ENCODE measurements around the gene EVI5L. TPM values are rescaled to one million over a fixed set of nuclear protein-coding genes. Genes with fewer than 3 reads are reported as not detected.

EVI5L gene
- total RNA-seq, 1 experiment from 2014 or later = 6.4 TPM

DNA sequence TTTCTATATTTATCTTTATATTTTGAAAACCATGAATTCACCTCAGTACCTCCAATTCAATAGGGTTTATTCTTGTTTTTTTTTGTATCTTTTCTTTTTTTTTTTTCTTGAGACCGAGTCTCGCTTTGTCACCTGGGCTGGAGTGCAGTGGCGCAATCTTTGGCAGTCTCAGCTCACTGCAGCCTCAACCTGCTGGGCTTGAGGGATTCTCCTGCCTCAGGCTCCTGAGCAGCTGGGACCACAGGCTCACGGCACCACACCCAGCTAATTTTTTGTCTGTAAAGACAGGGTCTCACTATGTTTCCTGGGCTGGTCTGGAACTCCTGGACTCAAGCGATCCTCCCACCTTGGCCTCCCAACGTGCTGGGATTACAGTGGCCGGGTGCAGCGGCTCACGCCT, 23.1 kb upstream of the EVI5L start:
- CTCF ChIA-PET = no interaction called here
- in situ Hi-C loops (cut with HindIII; ENCODE audit: low pct_unique_long_range_greater_than_20kb, low sequenced_read_pairs) = no loop called here
- Histone ChIP-seq H3K27me3 (ENCODE audit: control insufficient read depth, insufficient read depth, low read length) (no peaks in the 10 kb centered on the region), H3K27ac (ENCODE audit: low read length) (no peak overlapping the region), H3K36me3 (ENCODE audit: control insufficient read depth, insufficient read depth, low read length) (no peaks in the 10 kb centered on the region), H3K4me3 (ENCODE audit: low read depth in 2 of 2, low read length in 2 of 2) (no peak overlapping the region), H3K4me1 (ENCODE audit: control insufficient read depth, insufficient read depth, low read length) (no peaks in the 10 kb centered on the region), H3K9me3 (ENCODE audit: control insufficient read depth, insufficient read depth, low read depth, low read length) (no peaks in the 10 kb centered on the region)
- intact Hi-C loops (cut with micrococcal nuclease; ENCODE audit: unreplicated experiment) = loop anchor here (10.0 kb wide), 1 partner anchor 242 kb away; no protein-coding TSS in a partner anchor
- no peak for DNase-seq (ENCODE audit: low read depth, low spot score)
- TF ChIP-seq TCF7L2 (IDR thresholded peaks at IDR 0.05; ENCODE audit: low read depth, low read length) = no peak
- BruUV-seq (replicated peaks) = no TSS peak
- ATAC-seq = no peak
- POLR2A ChIA-PET = no interaction called here

DNA sequence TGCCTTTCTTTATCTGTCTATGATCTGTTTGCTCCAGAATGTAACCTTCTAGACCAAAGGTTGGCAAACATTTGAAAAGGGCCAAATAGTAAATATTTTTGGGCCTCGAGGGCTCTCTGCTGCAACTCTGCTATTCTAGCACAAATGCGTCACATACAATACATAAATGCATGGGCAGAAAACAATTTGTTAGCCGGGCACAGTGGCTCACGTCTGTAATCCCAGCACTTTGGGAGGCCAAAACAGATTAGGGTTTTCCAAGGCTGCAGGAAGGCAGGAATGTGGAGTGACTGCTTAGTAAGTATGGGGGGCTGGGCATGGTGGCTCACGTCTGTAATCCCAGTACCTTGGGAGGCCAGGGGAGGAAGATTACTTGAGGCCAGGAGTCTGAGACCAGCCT, 21.9 kb upstream of the EVI5L start:
- TF ChIP-seq SIN3A (IDR thresholded peaks at IDR 0.05; ENCODE audit: borderline replicate concordance, insufficient read depth, low read depth, low read length) = no peak
- TF ChIP-seq, protein P1, sequence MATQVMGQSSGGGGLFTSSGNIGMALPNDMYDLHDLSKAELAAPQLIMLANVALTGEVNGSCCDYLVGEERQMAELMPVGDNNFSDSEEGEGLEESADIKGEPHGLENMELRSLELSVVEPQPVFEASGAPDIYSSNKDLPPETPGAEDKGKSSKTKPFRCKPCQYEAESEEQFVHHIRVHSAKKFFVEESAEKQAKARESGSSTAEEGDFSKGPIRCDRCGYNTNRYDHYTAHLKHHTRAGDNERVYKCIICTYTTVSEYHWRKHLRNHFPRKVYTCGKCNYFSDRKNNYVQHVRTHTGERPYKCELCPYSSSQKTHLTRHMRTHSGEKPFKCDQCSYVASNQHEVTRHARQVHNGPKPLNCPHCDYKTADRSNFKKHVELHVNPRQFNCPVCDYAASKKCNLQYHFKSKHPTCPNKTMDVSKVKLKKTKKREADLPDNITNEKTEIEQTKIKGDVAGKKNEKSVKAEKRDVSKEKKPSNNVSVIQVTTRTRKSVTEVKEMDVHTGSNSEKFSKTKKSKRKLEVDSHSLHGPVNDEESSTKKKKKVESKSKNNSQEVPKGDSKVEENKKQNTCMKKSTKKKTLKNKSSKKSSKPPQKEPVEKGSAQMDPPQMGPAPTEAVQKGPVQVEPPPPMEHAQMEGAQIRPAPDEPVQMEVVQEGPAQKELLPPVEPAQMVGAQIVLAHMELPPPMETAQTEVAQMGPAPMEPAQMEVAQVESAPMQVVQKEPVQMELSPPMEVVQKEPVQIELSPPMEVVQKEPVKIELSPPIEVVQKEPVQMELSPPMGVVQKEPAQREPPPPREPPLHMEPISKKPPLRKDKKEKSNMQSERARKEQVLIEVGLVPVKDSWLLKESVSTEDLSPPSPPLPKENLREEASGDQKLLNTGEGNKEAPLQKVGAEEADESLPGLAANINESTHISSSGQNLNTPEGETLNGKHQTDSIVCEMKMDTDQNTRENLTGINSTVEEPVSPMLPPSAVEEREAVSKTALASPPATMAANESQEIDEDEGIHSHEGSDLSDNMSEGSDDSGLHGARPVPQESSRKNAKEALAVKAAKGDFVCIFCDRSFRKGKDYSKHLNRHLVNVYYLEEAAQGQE (IDR thresholded peaks at IDR 0.05; ENCODE audit: insufficient read depth in 1 of 2, low read depth in 2 of 2, low read length in 1 of 2) = no peak
- TF ChIP-seq TCF7L2 (IDR thresholded peaks at IDR 0.05; ENCODE audit: low read depth, low read length) = no peak
- TF ChIP-seq, protein P2, sequence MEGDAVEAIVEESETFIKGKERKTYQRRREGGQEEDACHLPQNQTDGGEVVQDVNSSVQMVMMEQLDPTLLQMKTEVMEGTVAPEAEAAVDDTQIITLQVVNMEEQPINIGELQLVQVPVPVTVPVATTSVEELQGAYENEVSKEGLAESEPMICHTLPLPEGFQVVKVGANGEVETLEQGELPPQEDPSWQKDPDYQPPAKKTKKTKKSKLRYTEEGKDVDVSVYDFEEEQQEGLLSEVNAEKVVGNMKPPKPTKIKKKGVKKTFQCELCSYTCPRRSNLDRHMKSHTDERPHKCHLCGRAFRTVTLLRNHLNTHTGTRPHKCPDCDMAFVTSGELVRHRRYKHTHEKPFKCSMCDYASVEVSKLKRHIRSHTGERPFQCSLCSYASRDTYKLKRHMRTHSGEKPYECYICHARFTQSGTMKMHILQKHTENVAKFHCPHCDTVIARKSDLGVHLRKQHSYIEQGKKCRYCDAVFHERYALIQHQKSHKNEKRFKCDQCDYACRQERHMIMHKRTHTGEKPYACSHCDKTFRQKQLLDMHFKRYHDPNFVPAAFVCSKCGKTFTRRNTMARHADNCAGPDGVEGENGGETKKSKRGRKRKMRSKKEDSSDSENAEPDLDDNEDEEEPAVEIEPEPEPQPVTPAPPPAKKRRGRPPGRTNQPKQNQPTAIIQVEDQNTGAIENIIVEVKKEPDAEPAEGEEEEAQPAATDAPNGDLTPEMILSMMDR (IDR thresholded peaks at IDR 0.05) = no peak
- Histone ChIP-seq H3K9me3 (ENCODE audit: control insufficient read depth, insufficient read depth, low read depth, low read length) (no peaks in the 10 kb centered on the region), H3K27me3 (ENCODE audit: control insufficient read depth, insufficient read depth, low read length) (no peaks in the 10 kb centered on the region), H3K36me3 (ENCODE audit: control insufficient read depth, insufficient read depth, low read length) (no peaks in the 10 kb centered on the region), H3K4me3 (ENCODE audit: low read depth in 2 of 2, low read length in 2 of 2) (no peak overlapping the region), H3K27ac (ENCODE audit: low read length) (no peak overlapping the region), H3K4me1 (ENCODE audit: control insufficient read depth, insufficient read depth, low read length) (no peaks in the 10 kb centered on the region)
- no TSS peak for BruUV-seq (replicated peaks)
- ATAC-seq = no peak
- CTCF ChIA-PET = no interaction called here
- DNase-seq (ENCODE audit: low read depth, low spot score) = no peak
- intact Hi-C loops (cut with micrococcal nuclease; ENCODE audit: unreplicated experiment) (loop anchor here (10.0 kb wide), 1 partner anchor 243 kb away; no protein-coding TSS in a partner anchor), in situ Hi-C loops (cut with HindIII; ENCODE audit: low pct_unique_long_range_greater_than_20kb, low sequenced_read_pairs) (no loop called here)
- POLR2A ChIA-PET = no interaction called here

DNA sequence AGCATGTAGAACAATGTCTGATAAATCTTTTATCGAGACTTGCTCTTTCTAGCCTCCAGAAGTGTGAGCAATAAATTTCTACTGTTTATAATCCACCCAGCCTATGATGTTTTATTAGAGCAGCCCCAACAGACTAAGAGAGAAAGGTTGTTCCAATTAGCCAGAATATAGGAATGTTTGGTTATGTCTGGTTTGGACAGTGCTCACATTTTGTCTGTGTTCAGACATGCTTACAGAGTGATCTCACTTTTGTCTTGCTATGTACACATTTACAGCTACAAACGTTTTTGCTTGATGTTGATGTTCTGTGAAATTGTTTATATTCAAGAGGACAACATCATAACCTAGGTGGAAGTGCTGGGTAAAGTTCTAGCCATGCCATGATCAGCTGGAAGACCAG, 18.0 kb upstream of the EVI5L start:
- no peaks in the 10 kb centered on the region for H3K9me3 ChIP-seq (ENCODE audit: control insufficient read depth, insufficient read depth, low read depth, low read length)
- intact Hi-C loops (cut with micrococcal nuclease; ENCODE audit: unreplicated experiment) (no loop called here), in situ Hi-C loops (cut with HindIII; ENCODE audit: low pct_unique_long_range_greater_than_20kb, low sequenced_read_pairs) (no loop called here)
- H3K27ac ChIP-seq (ENCODE audit: low read length) = no peak overlapping the region
- no peaks in the 10 kb centered on the region for H3K4me1 ChIP-seq (ENCODE audit: control insufficient read depth, insufficient read depth, low read length)
- H3K27me3 ChIP-seq (ENCODE audit: control insufficient read depth, insufficient read depth, low read length) = no peaks in the 10 kb centered on the region
- no peaks in the 10 kb centered on the region for H3K36me3 ChIP-seq (ENCODE audit: control insufficient read depth, insufficient read depth, low read length)
- no peak for ATAC-seq
- DNase-seq (ENCODE audit: low read depth, low spot score) = no peak
- BruUV-seq (replicated peaks) = no TSS peak
- TF ChIP-seq, protein P1 (IDR thresholded peaks at IDR 0.05; ENCODE audit: insufficient read depth in 1 of 2, low read depth in 2 of 2, low read length in 1 of 2) = no peak
- no peak for TF ChIP-seq POLR2AphosphoS5 (IDR thresholded peaks at IDR 0.05; ENCODE audit: low read depth, low read length)
- TF ChIP-seq, protein P2 (IDR thresholded peaks at IDR 0.05) = no peak
- TF ChIP-seq TCF7L2 (IDR thresholded peaks at IDR 0.05; ENCODE audit: low read depth, low read length) = no peak
- TF ChIP-seq SIN3A (IDR thresholded peaks at IDR 0.05; ENCODE audit: borderline replicate concordance, insufficient read depth, low read depth, low read length) = no peak
- ChIA-PET CTCF (interaction anchor here (0.6 kb wide), 1 partner anchor 46 kb away, joined by 4 read pairs; no protein-coding TSS in a partner anchor), POLR2A (no interaction called here)
- no peak overlapping the region for H3K4me3 ChIP-seq (ENCODE audit: low read depth in 2 of 2, low read length in 2 of 2)

Measured in Panc1 (cell line).